ENCODE data around the gene FNDC3A.

The FNDC3A gene

GRCh38 chr13:48975856-48976575 lies at the start of gene FNDC3A:
Gene FNDC3A, plus strand, starts transcription at chr13:48975912. Its CDS starts 30,279 bp downstream, at chr13:49006191.
- no peak for FAIRE-seq

GRCh38 chr13:48928757-48929430 lies 46.8 kb upstream of the FNDC3A start:
- FAIRE-seq, result no peak

- FAIRE-seq, result no peak
Observed at GRCh38 chr13:48930918-48931317, 44.8 kb upstream of the FNDC3A start.

- no peak for FAIRE-seq
Observed at GRCh38 chr13:48938308-48938943, 37.3 kb upstream of the FNDC3A start.

- no peak for FAIRE-seq
Observed at GRCh38 chr13:48939728-48940127, 36.0 kb upstream of the FNDC3A start.

- FAIRE-seq, result no peak
Observed at GRCh38 chr13:48942131-48942530, 33.6 kb upstream of the FNDC3A start.

GRCh38 chr13:48944221-48944620 lies 31.5 kb upstream of the FNDC3A start:
- FAIRE-seq, result no peak

- FAIRE-seq, result no peak
Observed at GRCh38 chr13:48945626-48946025, 30.1 kb upstream of the FNDC3A start.

GRCh38 chr13:48946163-48946562 lies 29.5 kb upstream of the FNDC3A start:
- no peak for FAIRE-seq

- FAIRE-seq, result no peak
Observed at GRCh38 chr13:48949566-48950500, 25.9 kb upstream of the FNDC3A start.

GRCh38 chr13:48950501-48950875 lies 25.2 kb upstream of the FNDC3A start:
- FAIRE-seq, result no peak

GRCh38 chr13:48954081-48954480 lies 21.6 kb upstream of the FNDC3A start:
- no peak for FAIRE-seq

- no peak for FAIRE-seq
Observed at GRCh38 chr13:48955536-48955935, 20.2 kb upstream of the FNDC3A start.

GRCh38 chr13:48961379-48961778 lies 14.3 kb upstream of the FNDC3A start:
- FAIRE-seq, result no peak

- FAIRE-seq, result no peak
Observed at GRCh38 chr13:48962281-48962680, 13.4 kb upstream of the FNDC3A start.

- no peak for FAIRE-seq
Observed at GRCh38 chr13:48965736-48966135, 10.0 kb upstream of the FNDC3A start.

- no peak for FAIRE-seq
Observed at GRCh38 chr13:48969685-48970084, 6.0 kb upstream of the FNDC3A start.

GRCh38 chr13:48973845-48974431 lies 1.8 kb upstream of the FNDC3A start:
- no peak for FAIRE-seq

GRCh38 chr13:48975101-48975855 lies 434 bp upstream of the FNDC3A start:
- FAIRE-seq, result no peak

- no peak for FAIRE-seq
Observed at GRCh38 chr13:48976576-48977285, 1.0 kb downstream of the FNDC3A start.

- no peak for FAIRE-seq
Observed at GRCh38 chr13:48977286-48977625, 1.5 kb downstream of the FNDC3A start.
